MV-4-11 (cell line): ENCODE measurements around the gene TACR2.
A peak's percentile ranks its signal among the peaks of the same experiment; 100 is the strongest.

Experiments used
- DNase-seq: peaks from one replicate; lab custom pipeline; 2025; lab: John Stamatoyannopoulos, UW

TACR2 gene

GRCh38 chr10:69419096-69419743 is 2.5 kb upstream of the TACR2 start:
- DNase-seq: no peak

- DNase-seq: no peak
These were observed 1.5 kb upstream of the TACR2 start for GRCh38 chr10:69418052-69418752.

GRCh38 chr10:69417542-69417941 is 824 bp upstream of the TACR2 start:
- DNase-seq: no peak

GRCh38 chr10:69415951-69416350 is 767 bp downstream of the TACR2 start:
- no peak for DNase-seq

- DNase-seq: no peak
These were observed 1.7 kb downstream of the TACR2 start for GRCh38 chr10:69415049-69415448.

- no peak for DNase-seq
These were observed 2.4 kb downstream of the TACR2 start for GRCh38 chr10:69414036-69415018.

- DNase-seq: peak; percentile 16
These were observed 3.4 kb downstream of the TACR2 start for GRCh38 chr10:69413221-69413865.

- DNase-seq: no peak
These were observed 4.4 kb downstream of the TACR2 start for GRCh38 chr10:69412232-69412790.

GRCh38 chr10:69411476-69411875 is 5.2 kb downstream of the TACR2 start:
- DNase-seq: no peak

GRCh38 chr10:69410487-69410886 is 6.2 kb downstream of the TACR2 start:
- no peak for DNase-seq

GRCh38 chr10:69409968-69410367 is 6.8 kb downstream of the TACR2 start:
- peak; percentile 83 for DNase-seq

GRCh38 chr10:69409176-69409495 is 7.6 kb downstream of the TACR2 start:
- DNase-seq: no peak

- peak; percentile 85 for DNase-seq
These were observed 8.2 kb downstream of the TACR2 start for GRCh38 chr10:69408318-69409175.

GRCh38 chr10:69407621-69408301 is 9.0 kb downstream of the TACR2 start:
- DNase-seq: peak; percentile 57

GRCh38 chr10:69406816-69407580 is 9.7 kb downstream of the TACR2 start:
- no peak for DNase-seq

- no peak for DNase-seq
These were observed 10.4 kb downstream of the TACR2 start for GRCh38 chr10:69406302-69406811.

GRCh38 chr10:69405221-69405620 is 11.5 kb downstream of the TACR2 start:
- no peak for DNase-seq

GRCh38 chr10:69404786-69405185 is 11.9 kb downstream of the TACR2 start:
- DNase-seq: no peak

- DNase-seq: no peak
These were observed 13.2 kb downstream of the TACR2 start for GRCh38 chr10:69403519-69403918.
